ENCODE measurements around the gene NQO1.
"Not testable (repeated sequence)": the region's sequence is repeated elsewhere in the genome, so short reads cannot be mapped to it uniquely, and the experiment has no call there.

The NQO1 gene

GRCh38 chr16:69741951-69742904 is 15.9 kb upstream of the NQO1 start:
- FAIRE-seq = no peak

GRCh38 chr16:69741519-69741918 is 15.2 kb upstream of the NQO1 start:
- FAIRE-seq = no peak

GRCh38 chr16:69732101-69732500 is 5.7 kb upstream of the NQO1 start:
- no peak for FAIRE-seq

GRCh38 chr16:69731280-69731679 is 4.9 kb upstream of the NQO1 start:
- not testable (repeated sequence) for FAIRE-seq

GRCh38 chr16:69729030-69729429 is 2.7 kb upstream of the NQO1 start:
- not testable (repeated sequence) for FAIRE-seq

GRCh38 chr16:69727916-69728270 is 1.5 kb upstream of the NQO1 start:
- no peak for FAIRE-seq

- FAIRE-seq = no peak
These were observed 664 bp downstream of the NQO1 start for GRCh38 chr16:69725480-69726312.

GRCh38 chr16:69724981-69725479 is 1.3 kb downstream of the NQO1 start:
- no peak for FAIRE-seq

GRCh38 chr16:69724414-69724873 is 1.9 kb downstream of the NQO1 start:
- FAIRE-seq = no peak

- no peak for FAIRE-seq
These were observed 4.9 kb downstream of the NQO1 start for GRCh38 chr16:69721441-69721957.

GRCh38 chr16:69720822-69721430 is 5.4 kb downstream of the NQO1 start:
- no peak for FAIRE-seq

GRCh38 chr16:69718111-69718764 is 8.1 kb downstream of the NQO1 start:
- FAIRE-seq = no peak

GRCh38 chr16:69717066-69717465 is 9.3 kb downstream of the NQO1 start:
- FAIRE-seq = no peak

- no peak for FAIRE-seq
These were observed 13.3 kb downstream of the NQO1 start for GRCh38 chr16:69712914-69713581.

- FAIRE-seq = no peak
These were observed 14.1 kb downstream of the NQO1 start for GRCh38 chr16:69712277-69712676.

- FAIRE-seq = no peak
These were observed 15.1 kb downstream of the NQO1 start for GRCh38 chr16:69711115-69711740.

- FAIRE-seq = peak; percentile 82
These were observed 16.8 kb downstream of the NQO1 start for GRCh38 chr16:69709456-69710084.

- FAIRE-seq = no peak
These were observed 18.3 kb downstream of the NQO1 start for GRCh38 chr16:69707920-69708683.

GRCh38 chr16:69706975-69707340 is 19.4 kb downstream of the NQO1 start:
- FAIRE-seq = no peak

Data from TTC549 (cell line).